Kidney (tissue), 22 donors: ENCODE data around the gene SLC9A4. TPM values are rescaled to one million over a fixed set of nuclear protein-coding genes. Genes with fewer than 3 reads are reported as not detected.

Experiments
- DNase-seq, 5 donors: peaks; one replicate each; pipeline ENCODE4 v3.0.0-alpha.2; 2013 to 2020
- FAIRE-seq: peaks from 2 replicates; lab custom pipeline; 2012; peaks lifted over from hg19 to GRCh38; lab: Jason Lieb, UNC
- H3K27ac ChIP-seq, 2 donors: one replicate each; pipeline ENCODE4 v1.7.0; 2013; ENCODE audit warnings: low read depth in 2 of 2, low read length in 2 of 2, inconsistent platforms in 1 of 2
- H3K27me3 ChIP-seq: one replicate; pipeline ENCODE4 v1.7.1; 2013; ENCODE audit warnings: low read length, inconsistent platforms; ENCODE audit not compliant: control insufficient read depth, insufficient read depth
- H3K36me3 ChIP-seq, 3 donors: one replicate each; pipeline versions ENCODE4 v1.7.0 to v1.7.1; 2013; ENCODE audit warnings: low read length in 3 of 3, control low read depth in 1 of 3, inconsistent platforms in 1 of 3; ENCODE audit not compliant: insufficient read depth in 3 of 3, control insufficient read depth in 2 of 3
- H3K4me1 ChIP-seq, 3 donors: one replicate each; pipeline versions ENCODE4 v1.7.0 to v1.7.1; 2013; ENCODE audit warnings: low read length in 3 of 3, inconsistent platforms in 1 of 3, low read depth in 1 of 3; ENCODE audit not compliant: control insufficient read depth in 2 of 3, insufficient read depth in 2 of 3
- H3K4me3 ChIP-seq, 3 donors: one replicate each; pipeline versions ENCODE4 v1.7.0 to v1.8.1; 2013; ENCODE audit warnings: low read length in 3 of 3, control low read depth in 1 of 3, inconsistent platforms in 1 of 3
- H3K9ac ChIP-seq, 3 donors: one replicate each; pipeline versions ENCODE4 v1.7.0 to v1.7.1; 2013; ENCODE audit warnings: low read length in 3 of 3, control low read depth in 1 of 3, inconsistent platforms in 1 of 3
- H3K9me3 ChIP-seq, 3 donors: one replicate each; pipeline versions ENCODE4 v1.7.0 to v1.7.1; 2013; ENCODE audit warnings: low read length in 3 of 3, control low read depth in 1 of 3, inconsistent platforms in 1 of 3; ENCODE audit not compliant: control insufficient read depth in 2 of 3, insufficient read depth in 1 of 3
- intact Hi-C: fragments of 100-400 bp; cut with DNase I; formaldehyde crosslinking; loops from one replicate; pipeline ENCODE4 v1.11.1; 2022
- long read RNA-seq, 10 donors: library from polyadenylated mRNA in 1 of 10; unstranded in 1 of 10; transcript quantifications; one replicate each; pipeline ENCODE4 v2.0.0 and lab custom pipeline, GENCODE V29; 2021 to 2026
- polyA plus RNA-seq: library from polyadenylated mRNA; stranded (reverse); fragments of 350-450 nt; fragmentation: Illumina TruSeq; extraction: RNeasy Lipid Tissue Mini Kit (QIAGEN cat#74804); gene quantifications from one replicate; pipeline ENCODE4 v1.2.3, GENCODE V29; 2014; ENCODE audit warnings: low read depth, low replicate concordance; ENCODE audit not compliant: insufficient read depth
- total RNA-seq: library from RNA; stranded (reverse); fragmentation: NEBNext Ultra II Directional; extraction: Animal tissue kit (Norgen Biotek cat#: 25700); gene quantifications from one replicate; pipeline ENCODE4 v1.2.1, GENCODE V29; 2021
- TF ChIP-seq, protein P1 (sequence below): IDR thresholded peaks from 3 replicates; pipeline ENCODE4 v1.5.1; 2012; ENCODE audit warnings: mild to moderate bottlenecking, moderate library complexity, borderline replicate concordance; ENCODE audit not compliant: insufficient read depth; ENCODE audit errors: extremely low read depth
- donor health status: control.
- donor health status: control.
- donor health status: control.
- donor health status: control.
- donor health status: control.
- donor health status: DM: yes; HTN: yes; CAD: no.
- donor health status: Normal renal cell carcinoma (clear cell type).

The SLC9A4 gene, protein sequence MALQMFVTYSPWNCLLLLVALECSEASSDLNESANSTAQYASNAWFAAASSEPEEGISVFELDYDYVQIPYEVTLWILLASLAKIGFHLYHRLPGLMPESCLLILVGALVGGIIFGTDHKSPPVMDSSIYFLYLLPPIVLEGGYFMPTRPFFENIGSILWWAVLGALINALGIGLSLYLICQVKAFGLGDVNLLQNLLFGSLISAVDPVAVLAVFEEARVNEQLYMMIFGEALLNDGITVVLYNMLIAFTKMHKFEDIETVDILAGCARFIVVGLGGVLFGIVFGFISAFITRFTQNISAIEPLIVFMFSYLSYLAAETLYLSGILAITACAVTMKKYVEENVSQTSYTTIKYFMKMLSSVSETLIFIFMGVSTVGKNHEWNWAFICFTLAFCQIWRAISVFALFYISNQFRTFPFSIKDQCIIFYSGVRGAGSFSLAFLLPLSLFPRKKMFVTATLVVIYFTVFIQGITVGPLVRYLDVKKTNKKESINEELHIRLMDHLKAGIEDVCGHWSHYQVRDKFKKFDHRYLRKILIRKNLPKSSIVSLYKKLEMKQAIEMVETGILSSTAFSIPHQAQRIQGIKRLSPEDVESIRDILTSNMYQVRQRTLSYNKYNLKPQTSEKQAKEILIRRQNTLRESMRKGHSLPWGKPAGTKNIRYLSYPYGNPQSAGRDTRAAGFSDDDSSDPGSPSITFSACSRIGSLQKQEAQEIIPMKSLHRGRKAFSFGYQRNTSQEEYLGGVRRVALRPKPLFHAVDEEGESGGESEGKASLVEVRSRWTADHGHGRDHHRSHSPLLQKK
- total RNA-seq, result 2.8 TPM
- polyA plus RNA-seq, result 10.3 TPM
- long read RNA-seq, donor 1, result 0 reads
- long read RNA-seq, donor 2, result 0 reads
- long read RNA-seq, donor 3, full-length matches to known transcripts, result 1 of 1 reads
- long read RNA-seq, donor 3, partial matches to known transcripts, result 0 of 1 reads
- long read RNA-seq, donor 3, other reads (novel, unspliced or antisense), result 0 of 1 reads
- long read RNA-seq, donor 4, full-length matches to known transcripts, result 1 of 1 reads
- long read RNA-seq, donor 4, partial matches to known transcripts, result 0 of 1 reads
- long read RNA-seq, donor 4, other reads (novel, unspliced or antisense), result 0 of 1 reads
- long read RNA-seq, donor 5, full-length matches to known transcripts, result 1 of 1 reads
- long read RNA-seq, donor 5, partial matches to known transcripts, result 0 of 1 reads
- long read RNA-seq, donor 5, other reads (novel, unspliced or antisense), result 0 of 1 reads
- long read RNA-seq, donor 6, full-length matches to known transcripts, result 2 of 2 reads
- long read RNA-seq, donor 6, partial matches to known transcripts, result 0 of 2 reads
- long read RNA-seq, donor 6, other reads (novel, unspliced or antisense), result 0 of 2 reads
- long read RNA-seq, donor 7, partial matches to known transcripts, result 1 of 1 reads
- long read RNA-seq, donor 7, other reads (novel, unspliced or antisense), result 0 of 1 reads
- long read RNA-seq, donor 8, full-length matches to known transcripts, result 1 of 1 reads
- long read RNA-seq, donor 8, partial matches to known transcripts, result 0 of 1 reads
- long read RNA-seq, donor 8, other reads (novel, unspliced or antisense), result 0 of 1 reads
- long read RNA-seq, donor 9, result 0 reads
- long read RNA-seq, donor 10, result 0 reads

DNA sequence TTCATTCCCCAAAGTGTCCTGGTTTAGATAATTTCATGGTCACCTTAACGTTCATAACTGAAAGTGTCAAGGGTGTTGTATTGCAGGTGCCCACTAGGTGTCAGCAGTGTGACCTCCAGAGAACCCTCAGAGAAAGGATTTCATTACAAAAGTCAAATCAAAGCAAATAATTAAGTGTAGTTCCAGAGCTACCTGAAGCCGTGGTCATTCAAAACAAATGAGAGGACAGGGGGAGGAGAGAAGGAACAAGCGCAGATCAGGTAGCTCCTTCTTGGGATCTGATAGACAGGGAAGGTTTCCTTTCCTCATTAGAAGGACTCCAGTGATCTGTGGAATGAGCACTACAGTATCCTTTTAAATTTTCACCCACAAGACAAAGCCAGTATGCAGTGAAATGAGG, at the start of gene SLC9A4:
Gene SLC9A4, plus strand, starts transcription at position 207 of the 400 bp plus-strand sequence. CDS start 534 bp downstream, outside the sequence.
- TF ChIP-seq, protein P1, sequence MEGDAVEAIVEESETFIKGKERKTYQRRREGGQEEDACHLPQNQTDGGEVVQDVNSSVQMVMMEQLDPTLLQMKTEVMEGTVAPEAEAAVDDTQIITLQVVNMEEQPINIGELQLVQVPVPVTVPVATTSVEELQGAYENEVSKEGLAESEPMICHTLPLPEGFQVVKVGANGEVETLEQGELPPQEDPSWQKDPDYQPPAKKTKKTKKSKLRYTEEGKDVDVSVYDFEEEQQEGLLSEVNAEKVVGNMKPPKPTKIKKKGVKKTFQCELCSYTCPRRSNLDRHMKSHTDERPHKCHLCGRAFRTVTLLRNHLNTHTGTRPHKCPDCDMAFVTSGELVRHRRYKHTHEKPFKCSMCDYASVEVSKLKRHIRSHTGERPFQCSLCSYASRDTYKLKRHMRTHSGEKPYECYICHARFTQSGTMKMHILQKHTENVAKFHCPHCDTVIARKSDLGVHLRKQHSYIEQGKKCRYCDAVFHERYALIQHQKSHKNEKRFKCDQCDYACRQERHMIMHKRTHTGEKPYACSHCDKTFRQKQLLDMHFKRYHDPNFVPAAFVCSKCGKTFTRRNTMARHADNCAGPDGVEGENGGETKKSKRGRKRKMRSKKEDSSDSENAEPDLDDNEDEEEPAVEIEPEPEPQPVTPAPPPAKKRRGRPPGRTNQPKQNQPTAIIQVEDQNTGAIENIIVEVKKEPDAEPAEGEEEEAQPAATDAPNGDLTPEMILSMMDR, result peak; percentile 87
- Histone ChIP-seq H3K9ac (peak within 1 kb of the TSS in 1 of 3 donors; percentile 13), H3K4me3 (peak within 1 kb of the TSS in 2 of 3 donors; percentile 16 to 24), H3K27me3 (no peaks in the 10 kb centered on the region), H3K9me3 (peaks cover 0 to 8% (median 0%) of the 10 kb centered on the region in 3 donors), H3K4me1 (peaks cover 0 to 2% (median 0%) of the 10 kb centered on the region in 3 donors), H3K36me3 (no peaks in the 10 kb centered on the region), H3K27ac (no peak within 1 kb of the TSS)
- intact Hi-C loops, result no loop called here
- FAIRE-seq, result peak; percentile 79
- peak in 4 of 5 donors; percentile 48 to 70 (median 60) for DNase-seq

DNA sequence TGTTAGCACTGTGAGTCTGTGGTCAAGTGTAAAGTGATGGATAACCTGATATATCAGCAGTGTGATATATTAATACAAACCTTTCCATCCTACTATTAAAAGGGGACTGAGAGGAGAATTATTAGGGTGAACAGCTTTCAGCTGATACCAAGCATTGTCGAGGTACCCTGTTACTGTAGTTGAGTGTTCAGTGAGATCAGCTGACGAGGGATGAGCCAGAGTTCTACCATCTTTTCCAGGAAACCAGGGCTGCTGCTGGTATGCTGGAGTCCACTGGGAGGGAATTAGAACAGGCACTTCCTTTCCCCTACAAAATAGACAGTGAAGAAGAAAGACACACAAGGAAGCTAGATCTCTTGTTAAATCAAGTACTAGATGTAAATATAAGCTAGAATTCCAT, 49.7 kb upstream of the SLC9A4 start:
- no peak for FAIRE-seq
- H3K27me3 ChIP-seq, result no peaks in the 10 kb centered on the region
- no peak for DNase-seq
- no peak overlapping the region for H3K27ac ChIP-seq
- TF ChIP-seq, protein P1, result no peak
- H3K9me3 ChIP-seq, result no peaks in the 10 kb centered on the region
- intact Hi-C loops, result no loop called here
- no peak overlapping the region for H3K4me3 ChIP-seq
- no peaks in the 10 kb centered on the region for H3K4me1 ChIP-seq
- no peak overlapping the region for H3K9ac ChIP-seq
- H3K36me3 ChIP-seq, result no peaks in the 10 kb centered on the region

DNA sequence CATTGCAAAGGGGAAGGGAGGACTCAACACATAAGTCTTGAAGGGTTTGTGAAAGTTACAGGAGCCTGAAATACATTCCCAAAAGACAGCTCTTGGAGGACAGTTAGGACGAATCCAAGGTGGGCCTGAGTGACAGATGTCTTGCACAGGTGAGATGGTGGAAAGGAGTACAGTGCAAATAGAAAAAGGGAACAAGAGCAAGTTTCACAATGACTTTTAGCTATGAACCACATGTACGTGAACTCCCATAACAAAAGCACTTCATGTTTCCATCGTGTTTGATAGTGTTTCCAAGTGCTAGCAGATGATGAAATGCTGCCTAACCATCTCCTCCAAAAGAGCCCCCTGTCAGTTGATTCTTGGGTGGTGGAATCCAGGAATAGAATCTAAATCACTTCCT, 48.3 kb upstream of the SLC9A4 start:
- Histone ChIP-seq H3K27me3 (no peaks in the 10 kb centered on the region), H3K4me1 (no peaks in the 10 kb centered on the region), H3K36me3 (no peaks in the 10 kb centered on the region), H3K27ac (no peak overlapping the region), H3K9ac (no peak overlapping the region), H3K4me3 (no peak overlapping the region), H3K9me3 (no peaks in the 10 kb centered on the region)
- TF ChIP-seq, protein P1, result no peak
- DNase-seq (peak in 1 of 5 donors; percentile 4), FAIRE-seq (no peak)
- intact Hi-C loops, result no loop called here
